Left ventricle myocardium superior (tissue), 1 donor: Measurements from ENCODE around the gene ZNF654. TPM values are rescaled to one million over a fixed set of nuclear protein-coding genes. Genes with fewer than 3 reads are reported as not detected.
"Not testable (repeated sequence)": the region's sequence is repeated elsewhere in the genome, so short reads cannot be mapped to it uniquely, and the experiment has no call there.

Source experiments
- ATAC-seq: fragments of 200-7000 bp; cut with Tn5 transposase; one replicate; pipeline ENCODE4 v1.9.1; 2020; ENCODE audit warnings: mild to moderate bottlenecking, moderate library complexity
- DNase-seq: peaks from one replicate; pipeline ENCODE4 v3.0.0-alpha.2; 2020
- intact Hi-C: fragments of 100-400 bp; cut with micrococcal nuclease; formaldehyde crosslinking; loops from one replicate; pipeline ENCODE4 v1.11.0; 2022
- total RNA-seq: library from RNA; stranded (reverse); fragmentation: NEBNext Ultra II Directional; extraction: Animal tissue kit (Norgen Biotek cat#: 25700); gene quantifications from one replicate; pipeline ENCODE4 v1.2.1, GENCODE V29; 2021
- donor health status: DM: no; HTN: yes; CAD: no; lungs with severe emphysema.

ZNF654 gene
- total RNA-seq, 1 donor from 2014 or later: 10.3 TPM

DNA sequence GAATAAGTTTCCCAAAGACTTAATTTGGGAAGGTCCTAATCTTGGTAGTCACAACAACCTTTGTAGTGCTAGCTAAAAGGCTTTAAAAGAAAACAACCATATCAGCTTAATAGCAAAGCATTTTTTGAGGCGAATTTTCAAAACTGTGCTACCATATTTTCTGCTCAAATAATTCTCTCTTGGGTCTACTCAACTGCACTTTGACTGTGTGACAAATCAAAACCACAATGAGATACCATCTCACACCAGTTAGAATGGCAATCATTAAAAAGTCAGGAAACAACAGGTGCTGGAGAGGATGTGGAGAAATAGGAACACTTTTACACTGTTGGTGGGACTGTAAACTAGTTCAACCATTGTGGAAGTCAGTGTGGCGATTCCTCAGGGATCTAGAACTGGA is 59.5 kb downstream of the ZNF654 start:
- ATAC-seq, intact Hi-C loops, DNase-seq: not testable (repeated sequence)

DNA sequence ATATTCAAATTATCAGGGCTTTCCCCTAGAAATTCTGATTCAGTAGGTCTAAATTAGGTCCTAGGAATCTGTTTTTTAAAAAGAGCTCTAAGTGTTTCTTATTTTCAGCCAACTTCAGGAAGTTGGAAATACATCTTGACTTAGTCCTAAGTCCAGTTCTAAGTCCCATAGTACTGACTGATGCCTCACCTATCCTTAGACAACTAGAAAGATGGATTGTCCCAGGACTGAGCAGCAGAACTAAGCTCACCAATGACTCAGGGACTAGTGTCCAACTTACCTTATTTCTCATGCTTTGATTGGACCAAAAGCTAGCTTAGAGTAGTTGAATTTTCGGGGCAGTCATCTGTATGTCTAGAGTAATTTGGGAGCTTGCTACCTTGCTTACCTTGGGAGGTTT is 64.5 kb downstream of the ZNF654 start:
- ATAC-seq: no peak
- intact Hi-C loops: no loop called here
- DNase-seq: no peak

- intact Hi-C loops: no loop called here
- DNase-seq: no peak
- no peak for ATAC-seq
These were observed 72.6 kb downstream of the ZNF654 start for GRCh38 chr3:88131695-88132094.

GRCh38 chr3:88132894-88133293 is 73.8 kb downstream of the ZNF654 start:
- DNase-seq: no peak
- no peak for ATAC-seq
- intact Hi-C loops: no loop called here

GRCh38 chr3:88133711-88134263 is 74.7 kb downstream of the ZNF654 start:
- ATAC-seq: no peak
- intact Hi-C loops: no loop called here
- DNase-seq: no peak

- ATAC-seq (no peak), DNase-seq (no peak)
- intact Hi-C loops: no loop called here
These were observed 78.8 kb downstream of the ZNF654 start for GRCh38 chr3:88137836-88138235.

GRCh38 chr3:88141458-88142083 is 82.5 kb downstream of the ZNF654 start:
- DNase-seq: no peak
- intact Hi-C loops: no loop called here
- ATAC-seq: no peak

- ATAC-seq (no peak), DNase-seq (no peak)
- intact Hi-C loops: no loop called here
These were observed 83.1 kb downstream of the ZNF654 start for GRCh38 chr3:88142094-88142624.

GRCh38 chr3:88147261-88147660 is 88.2 kb downstream of the ZNF654 start:
- no peak for ATAC-seq
- intact Hi-C loops: no loop called here
- DNase-seq: no peak

DNA sequence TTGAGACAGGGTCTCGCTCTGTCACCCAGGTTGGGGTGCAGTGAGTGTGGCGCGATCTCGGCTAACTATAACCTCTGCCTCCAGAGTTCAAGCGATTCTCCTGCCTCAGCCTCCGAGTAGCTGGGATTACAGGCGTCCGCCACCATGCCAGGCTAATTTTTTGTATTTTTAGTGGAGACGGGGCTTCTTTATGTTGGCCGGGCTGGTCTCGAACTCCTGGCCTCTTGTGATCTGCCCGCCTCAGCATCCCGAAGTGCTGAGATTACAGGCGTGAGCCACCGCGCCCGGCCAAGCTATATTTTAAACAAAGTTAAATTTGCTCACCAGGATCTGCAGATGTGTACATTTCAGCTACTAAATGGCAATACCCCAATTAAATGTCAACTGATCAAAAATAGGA is 89.6 kb downstream of the ZNF654 start:
- intact Hi-C loops: no loop called here
- DNase-seq: no peak
- ATAC-seq: no peak

DNA sequence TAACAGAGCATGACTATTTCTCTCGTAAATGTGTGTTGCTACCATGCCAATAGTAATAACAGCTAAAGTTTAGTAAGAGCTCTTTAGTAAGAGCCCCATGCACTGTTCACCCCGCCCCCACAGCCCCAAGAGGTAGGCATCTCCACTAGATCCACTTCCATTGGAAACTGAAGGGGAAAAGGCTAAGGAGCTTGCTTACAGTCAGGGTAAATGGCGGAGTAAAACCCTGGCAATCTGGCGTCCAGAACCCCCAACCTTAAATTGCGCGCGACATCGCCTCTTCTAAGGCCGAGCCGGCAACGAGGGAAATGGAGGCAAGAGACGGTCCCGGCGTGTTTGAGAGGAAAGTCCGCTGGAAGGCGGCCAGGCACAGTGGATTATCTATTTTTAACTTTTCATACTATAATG is 90.0 kb downstream of the ZNF654 start:
- no peak for DNase-seq
- ATAC-seq: peak; percentile 6
- intact Hi-C loops: no loop called here

DNA sequence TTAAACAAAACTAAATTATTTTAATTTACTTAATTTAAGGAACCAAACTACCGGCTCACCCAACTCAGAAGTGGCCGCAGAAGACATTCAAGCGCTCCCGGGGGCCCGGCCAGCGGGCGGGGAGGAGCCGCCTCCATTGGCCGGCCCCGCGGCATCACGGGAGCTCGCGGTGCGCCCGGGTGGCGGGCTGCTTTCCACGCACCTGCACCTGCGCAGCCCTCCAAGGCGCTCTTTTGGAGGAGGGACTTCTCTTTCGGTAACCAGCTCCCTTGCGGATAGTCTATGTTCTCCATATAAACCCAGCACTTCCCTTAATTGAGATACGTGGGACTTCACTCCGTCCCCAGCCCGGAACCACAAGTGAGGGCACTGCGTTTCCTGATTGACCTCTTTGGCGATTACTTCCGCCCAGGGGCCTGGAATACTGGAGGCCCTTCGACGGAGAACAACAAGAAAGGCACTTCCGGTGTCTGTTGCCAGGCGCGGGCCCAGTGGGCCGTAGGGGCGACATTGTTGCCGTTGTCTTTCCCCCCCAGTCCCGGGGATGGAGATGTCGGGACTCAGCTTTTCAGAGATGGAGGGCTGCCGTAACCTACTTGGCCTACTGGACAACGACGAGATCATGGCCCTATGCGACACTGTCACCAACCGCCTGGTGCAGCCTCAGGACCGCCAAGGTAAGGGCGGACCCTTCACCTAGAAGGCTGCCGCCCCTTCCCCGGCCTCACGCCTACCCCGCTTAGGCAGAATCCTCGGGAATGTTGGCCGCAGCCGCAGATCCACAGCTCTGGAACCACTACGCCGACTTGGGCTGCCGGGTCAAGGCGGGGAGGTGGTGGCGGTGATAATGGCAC is 90.7 kb downstream of the ZNF654 start, which contains the start of gene C3orf38:
Gene C3orf38, plus strand, starts transcription at position 451 of the 854 bp plus-strand sequence. Its CDS starts 94 bp downstream, at position 545.
- peak; percentile 90 for DNase-seq
- intact Hi-C loops: no loop called here
- ATAC-seq: peak; percentile 98

GRCh38 chr3:88150371-88150770 is 91.3 kb downstream of the ZNF654 start:
- intact Hi-C loops: no loop called here
- no peak for ATAC-seq
- no peak for DNase-seq

DNA sequence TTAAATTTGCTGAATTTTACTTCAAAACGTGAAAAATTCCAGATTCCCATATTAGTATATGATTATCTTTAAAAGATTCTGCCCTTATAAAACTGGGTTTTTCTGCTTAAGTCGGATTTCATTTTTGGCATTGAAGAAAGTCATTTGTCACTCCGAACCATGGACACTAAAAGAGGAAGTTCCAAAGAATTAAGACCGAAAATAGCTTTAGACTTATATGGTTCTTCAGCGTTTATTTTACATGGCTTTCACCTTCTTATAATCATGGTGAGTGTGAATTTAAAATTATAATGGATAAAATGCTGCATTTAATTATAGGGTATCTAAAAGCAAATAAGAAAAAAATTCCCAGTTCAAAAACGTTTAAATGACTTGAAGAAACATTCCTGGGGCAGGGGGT is 91.8 kb downstream of the ZNF654 start:
- no peak for ATAC-seq
- intact Hi-C loops: no loop called here

DNA sequence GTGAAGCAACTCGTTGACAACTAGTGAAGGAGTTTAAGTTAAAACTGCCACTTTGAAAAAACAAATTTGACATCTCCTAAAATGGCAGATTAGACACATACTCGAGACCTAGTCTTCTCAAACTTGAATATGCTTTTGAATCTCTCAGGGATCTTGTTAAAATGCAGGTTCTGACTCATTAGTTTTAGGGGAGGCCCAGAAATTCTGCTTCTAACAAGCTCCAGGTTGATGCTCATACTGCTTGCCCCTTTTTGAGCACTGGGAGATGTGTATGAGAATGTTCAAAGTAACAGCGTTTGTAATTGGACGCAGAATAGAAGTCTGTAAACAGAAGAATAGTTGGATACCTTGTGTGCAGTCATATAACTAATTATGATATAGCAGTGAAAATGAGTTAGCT is 92.3 kb downstream of the ZNF654 start:
- ATAC-seq: no peak
- DNase-seq: no peak
- intact Hi-C loops: no loop called here

More for the DNA sequence above, 91.8 kb downstream of the ZNF654 start:
- DNase-seq: no peak

- ATAC-seq (no peak), DNase-seq (no peak)
- intact Hi-C loops: no loop called here
These were observed 93.8 kb downstream of the ZNF654 start for GRCh38 chr3:88152841-88153240.

GRCh38 chr3:88166419-88166971 is 107.4 kb downstream of the ZNF654 start:
- intact Hi-C loops: no loop called here
- ATAC-seq: no peak
- no peak for DNase-seq

GRCh38 chr3:88167173-88167572 is 108.1 kb downstream of the ZNF654 start:
- ATAC-seq (no peak), DNase-seq (no peak)
- intact Hi-C loops: no loop called here

GRCh38 chr3:88167704-88168103 is 108.6 kb downstream of the ZNF654 start:
- no peak for ATAC-seq
- intact Hi-C loops: no loop called here
- DNase-seq: no peak

DNA sequence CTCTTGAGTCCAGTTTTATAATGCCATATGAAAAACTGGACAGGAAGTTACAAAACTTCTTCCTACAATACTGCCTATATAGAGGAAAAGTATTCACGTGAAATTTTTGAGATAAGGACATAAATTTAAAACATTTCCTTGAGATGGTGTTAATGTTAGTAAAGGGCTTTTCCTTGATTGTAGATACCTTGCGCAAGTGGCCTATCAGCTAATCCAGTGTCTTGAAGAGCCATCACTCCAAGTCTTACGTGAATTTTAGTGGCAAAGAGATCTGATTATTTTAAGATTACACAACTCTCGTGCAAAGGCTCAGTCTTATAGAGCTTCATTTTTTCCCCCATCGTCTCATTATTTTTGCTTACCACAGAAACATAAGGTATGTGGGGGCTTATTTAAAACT is 109.1 kb downstream of the ZNF654 start:
- intact Hi-C loops: no loop called here
- DNase-seq (no peak), ATAC-seq (no peak)
